GM18870 (cell line): Measurements from ENCODE around the gene ZNF483.
"Not testable (repeated sequence)": the region's sequence is repeated elsewhere in the genome, so short reads cannot be mapped to it uniquely, and the experiment has no call there.

Experiments used
- ATAC-seq: cut with Tn5 transposase; IDR thresholded peaks from one replicate; pipeline ENCODE4 v1.9.1; 2021; ENCODE audit warnings: moderate library complexity; ENCODE audit not compliant: unreplicated experiment

ZNF483 gene

DNA sequence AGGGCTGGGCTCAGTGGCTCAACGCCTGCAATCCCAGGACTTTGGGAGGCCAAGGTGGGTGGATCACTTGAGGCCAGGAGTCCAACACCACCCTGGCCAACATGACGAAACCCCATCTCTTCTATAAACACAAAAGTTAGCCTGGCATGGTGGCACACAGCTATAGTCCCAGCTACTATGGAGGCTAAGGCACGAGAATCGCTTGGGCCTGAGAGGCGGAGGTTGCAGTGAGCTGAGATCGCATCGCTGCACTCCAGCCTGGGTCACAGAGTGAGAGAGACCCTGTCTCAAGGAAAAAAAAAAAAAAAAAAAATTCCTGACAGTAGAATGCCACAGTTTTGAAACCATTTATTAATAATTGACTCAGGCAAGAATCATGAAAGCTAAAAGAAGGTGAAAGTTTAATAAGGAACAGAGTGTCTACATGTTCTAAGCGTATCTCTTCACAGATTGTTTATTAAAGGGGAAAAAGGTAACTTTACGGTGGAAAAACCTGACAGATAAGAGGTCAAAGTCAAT lies 80.1 kb downstream of the ZNF483 start:
- ATAC-seq, result no peak

DNA sequence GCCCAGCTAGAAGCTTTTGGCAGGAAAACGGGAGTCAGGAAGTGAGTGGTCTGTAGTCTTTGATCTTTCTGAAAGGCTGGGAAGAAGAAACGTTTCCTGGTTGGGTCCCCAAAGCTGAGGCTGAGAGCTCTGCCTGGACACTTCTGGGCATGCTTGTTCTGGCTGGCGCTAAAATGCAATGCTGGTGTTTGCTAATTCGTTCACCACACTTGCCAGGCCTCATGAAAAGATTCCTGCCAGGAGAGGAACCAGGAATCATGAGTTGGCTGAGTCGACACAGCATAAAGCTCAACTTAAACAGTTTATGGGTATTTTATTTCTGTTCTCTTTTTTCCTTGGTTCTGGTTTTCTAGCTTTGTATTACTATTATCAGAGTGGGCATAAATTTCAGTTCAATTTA lies 85.2 kb downstream of the ZNF483 start:
- ATAC-seq, result no peak

DNA sequence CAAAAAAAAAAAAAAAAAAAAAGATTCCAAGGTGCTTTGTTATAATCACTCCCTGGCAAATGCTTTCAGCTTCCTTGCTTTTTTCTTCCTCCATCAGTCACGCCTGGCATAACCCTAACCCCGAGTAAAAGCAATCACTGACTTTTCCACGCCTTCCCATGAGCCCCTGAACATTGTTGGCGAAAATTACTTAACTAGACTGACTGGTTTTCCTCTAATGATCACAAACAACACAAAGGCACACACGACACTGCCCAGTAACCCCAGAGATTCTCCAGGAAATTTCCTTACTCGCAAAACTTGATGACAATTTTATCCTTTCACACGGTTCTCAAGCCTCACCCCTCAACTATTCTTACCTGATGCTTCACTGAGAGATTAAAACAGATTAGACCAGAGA lies 85.9 kb downstream of the ZNF483 start:
- ATAC-seq, result no peak

DNA sequence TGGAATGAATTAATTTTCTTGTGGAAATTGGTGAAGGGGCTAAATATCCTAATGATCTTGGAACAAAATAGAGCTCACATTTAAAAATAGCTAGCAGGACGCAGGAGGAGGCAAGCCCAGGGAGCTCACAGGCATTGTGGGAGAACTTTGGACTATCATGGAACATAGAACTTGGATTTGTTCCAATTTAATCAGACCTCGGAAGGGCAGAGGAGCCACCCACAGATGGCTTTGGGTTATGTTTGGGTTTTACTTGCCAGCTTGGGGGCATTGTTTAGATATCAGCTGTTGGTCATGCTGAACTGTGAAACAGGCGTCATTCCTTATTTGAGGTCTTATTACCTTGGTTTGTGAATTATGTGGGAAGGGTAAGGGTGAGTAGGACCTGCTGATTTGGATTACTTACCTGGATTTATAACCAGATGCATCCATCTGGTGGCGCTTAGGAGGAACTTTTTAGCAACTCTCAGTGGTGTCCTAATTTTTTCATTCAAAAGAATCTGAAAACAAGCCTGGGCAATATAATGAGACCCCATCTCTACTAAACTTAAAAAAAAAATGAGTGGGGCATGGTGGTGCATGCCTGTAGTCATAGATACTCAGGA lies 88.6 kb downstream of the ZNF483 start:
- ATAC-seq, result no peak

DNA sequence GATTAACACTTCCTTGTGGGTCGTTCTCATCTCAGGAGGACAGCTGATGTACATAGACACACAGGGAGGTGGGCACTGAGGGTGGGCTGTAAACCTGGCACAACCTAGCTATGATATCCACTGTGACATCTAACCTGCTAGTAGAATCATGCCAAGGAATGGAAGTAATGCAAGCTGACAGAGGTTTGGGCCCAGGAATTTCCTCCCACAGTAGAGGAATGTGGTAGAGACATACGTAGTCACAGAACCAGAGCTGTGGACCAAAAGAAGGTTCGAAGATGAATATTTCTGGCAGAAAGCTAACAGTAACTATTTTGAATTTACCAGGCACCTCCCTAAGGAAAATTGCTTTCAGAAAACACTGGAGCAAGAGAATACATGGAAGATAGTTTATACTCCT lies 90.9 kb downstream of the ZNF483 start:
- no peak for ATAC-seq

DNA sequence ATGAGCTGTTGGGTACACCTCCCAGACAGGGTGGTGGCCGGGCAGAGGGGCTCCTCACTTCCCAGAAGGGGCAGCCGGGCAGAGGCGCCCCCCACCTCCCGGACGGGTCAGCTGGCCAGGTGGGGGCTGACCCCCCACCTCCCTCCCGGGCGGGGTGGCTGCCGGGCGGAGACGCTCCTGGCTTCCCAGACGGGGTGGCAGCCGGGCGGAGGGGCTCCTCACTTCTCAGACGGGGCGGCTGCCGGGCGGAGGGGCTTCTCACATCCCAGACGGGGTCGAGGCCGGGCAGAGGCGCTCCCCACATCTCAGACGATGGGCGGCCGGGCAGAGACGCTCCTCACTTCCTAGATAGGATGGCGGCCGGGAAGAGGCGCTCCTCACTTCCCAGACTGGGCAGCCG lies 92.4 kb downstream of the ZNF483 start:
- ATAC-seq, result not testable (repeated sequence)

DNA sequence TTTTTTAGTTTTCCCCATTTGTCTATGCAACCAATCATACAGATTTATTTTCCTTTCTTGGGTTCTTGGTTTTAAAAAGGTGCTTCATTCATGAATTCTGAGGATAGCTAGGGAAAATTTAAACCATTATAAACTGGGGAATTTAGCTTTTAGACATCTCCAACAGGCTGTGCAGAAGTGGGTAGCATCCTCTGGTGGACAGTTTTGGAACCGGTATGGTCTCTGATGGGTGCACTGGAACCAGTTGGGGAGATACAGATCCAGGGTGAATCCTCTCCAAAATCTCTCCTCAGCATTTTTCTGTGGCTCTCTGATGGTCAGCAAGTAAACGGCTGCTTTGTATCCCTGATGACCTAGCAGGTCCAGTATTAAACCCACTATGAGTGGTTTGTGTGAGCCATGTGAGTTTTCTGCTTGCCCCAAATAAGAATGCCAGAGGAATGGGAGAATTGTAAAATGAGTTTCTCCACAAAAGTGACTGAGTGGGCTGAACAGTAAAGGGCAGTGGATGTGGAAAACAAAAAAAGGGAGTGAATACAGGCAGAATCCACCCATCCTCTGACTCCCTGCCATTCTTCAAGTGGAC lies 97.0 kb downstream of the ZNF483 start:
- no peak for ATAC-seq

DNA sequence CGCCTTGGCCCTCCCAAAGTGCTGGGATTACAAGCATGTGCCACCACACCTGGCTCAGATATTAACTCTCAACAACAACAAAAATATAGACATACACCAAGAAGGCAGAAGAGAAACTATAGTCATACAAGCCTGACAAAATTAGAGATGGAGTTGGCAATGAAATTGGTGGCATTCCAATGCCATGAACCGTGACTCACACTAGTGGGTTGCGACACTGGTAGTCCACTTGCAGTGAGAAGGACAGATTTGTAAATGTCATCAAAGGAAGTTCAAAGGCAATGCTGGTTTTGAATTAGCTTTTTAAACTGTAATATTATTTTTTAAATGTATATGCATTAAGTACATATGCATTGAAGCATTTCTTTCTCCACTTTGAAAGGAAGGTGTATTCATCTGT lies 97.6 kb downstream of the ZNF483 start:
- ATAC-seq, result no peak
